Right lung (tissue), 5 donors: ENCODE results near the gene KCNH1. TPM values are rescaled to one million over a fixed set of nuclear protein-coding genes. Genes with fewer than 3 reads are reported as not detected.
"Not testable (repeated sequence)": the region's sequence is repeated elsewhere in the genome, so short reads cannot be mapped to it uniquely, and the experiment has no call there.

Experiments used
- DNase-seq, 2 donors: peaks; one replicate each; pipeline ENCODE4 v3.0.0-alpha.2; 2013
- polyA plus RNA-seq, 5 donors: library from polyadenylated mRNA; unstranded; fragments of 120-200 nt; gene quantifications; one replicate each; pipeline versions ENCODE4 v1.2.1 to v1.2.3, GENCODE V29; 2013; ENCODE audit warnings: inconsistent platforms in 1 of 5, low replicate concordance in 1 of 5; ENCODE audit not compliant: insufficient read length in 5 of 5, insufficient read depth in 1 of 5

KCNH1 gene
- polyA plus RNA-seq, 5 donors: 0.07 to 0.59 (median 0.18) TPM

- DNase-seq: no peak
These were observed 446.2 kb downstream of the KCNH1 start for GRCh38 chr1:210687582-210688279.

DNA sequence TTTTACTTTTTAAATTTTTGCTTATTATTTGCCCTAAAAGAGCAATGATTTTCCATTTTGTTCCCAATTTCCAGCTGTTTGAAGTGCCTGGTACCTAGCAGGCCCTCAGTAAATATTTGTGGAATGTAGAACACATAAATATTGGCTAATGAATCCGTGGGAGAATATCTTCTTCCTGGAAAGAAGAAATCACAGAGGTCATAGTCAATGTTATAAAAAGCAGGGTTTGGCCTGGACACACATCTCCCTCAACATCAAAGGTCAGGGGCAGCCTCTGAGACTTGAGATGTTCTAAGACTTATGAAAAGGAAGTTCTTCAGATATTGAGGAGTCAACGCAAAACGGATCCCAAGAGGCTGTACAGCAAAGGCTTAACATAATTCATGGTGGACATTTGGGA lies 447.1 kb downstream of the KCNH1 start:
- no peak for DNase-seq

DNA sequence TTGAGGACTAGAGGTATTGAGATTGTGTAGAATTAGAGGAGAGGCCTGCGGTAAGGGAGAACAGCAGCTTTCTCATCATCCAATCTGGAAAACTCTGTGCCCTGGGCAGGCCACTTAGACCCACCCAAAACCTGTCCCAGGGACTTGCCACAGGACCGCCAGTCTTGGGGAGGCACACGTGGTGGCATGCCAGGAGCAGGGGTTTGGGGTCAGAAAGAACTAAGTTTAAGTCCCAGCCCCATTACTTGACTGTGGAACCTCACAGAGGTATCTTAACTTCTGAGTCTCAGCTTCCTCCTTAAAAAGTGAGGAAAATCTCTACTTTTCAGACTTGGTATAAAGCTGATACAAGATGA lies 448.7 kb downstream of the KCNH1 start:
- DNase-seq: no peak

GRCh38 chr1:210684466-210685294 lies 449.3 kb downstream of the KCNH1 start:
- no peak for DNase-seq

DNA sequence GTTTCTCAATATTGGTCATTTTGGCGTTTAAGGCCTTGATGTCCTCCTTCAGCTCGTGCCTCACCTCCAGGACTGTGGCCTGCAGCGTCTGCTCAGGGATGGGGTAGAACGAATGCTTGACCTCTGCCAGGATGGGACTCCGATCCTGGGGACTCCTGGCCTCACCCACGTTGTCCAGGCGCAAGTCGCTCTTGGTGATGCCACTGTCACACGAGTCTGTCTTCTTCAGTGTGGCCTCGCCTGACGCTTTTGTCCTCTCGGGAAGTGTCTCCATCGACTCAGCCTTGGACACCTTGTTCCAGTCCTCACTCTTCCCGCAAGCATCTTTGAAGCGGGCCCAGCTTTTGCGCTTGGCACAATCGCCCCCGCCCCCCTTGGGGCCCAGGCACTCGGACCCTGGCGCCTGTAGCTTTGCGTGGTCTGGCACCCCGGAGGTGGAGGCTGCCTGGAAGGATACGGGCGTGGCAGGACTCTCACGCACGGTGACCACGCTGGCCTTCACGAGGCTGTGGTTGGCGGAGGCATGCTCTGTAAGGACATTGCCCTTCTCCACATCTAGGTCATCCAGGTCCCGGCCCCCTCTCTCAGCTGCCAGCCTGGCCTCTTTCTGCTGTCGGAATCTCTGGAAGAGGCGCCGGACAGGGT lies 450.4 kb downstream of the KCNH1 start:
- no peak for DNase-seq

DNA sequence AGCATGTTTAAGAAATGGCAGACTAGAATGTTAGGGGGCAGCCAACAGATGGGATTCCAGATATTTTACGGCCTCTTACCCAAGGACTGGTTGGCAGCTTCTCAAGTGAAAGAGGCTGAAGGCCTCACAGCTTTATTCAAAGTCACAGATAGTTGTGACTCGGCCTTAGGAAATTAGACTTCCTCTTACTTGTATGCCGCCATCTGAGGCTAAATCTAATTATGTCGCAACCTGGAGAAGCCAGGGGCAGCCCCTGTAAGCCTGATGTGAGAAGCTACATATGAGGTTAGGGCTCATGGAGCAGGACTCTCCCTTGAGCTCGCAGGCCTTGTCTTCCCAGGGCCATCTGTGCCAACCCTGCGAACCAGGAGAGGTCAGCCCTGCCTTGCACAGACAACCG lies 452.8 kb downstream of the KCNH1 start:
- DNase-seq: no peak

- DNase-seq: no peak
These were observed 455.6 kb downstream of the KCNH1 start for GRCh38 chr1:210678306-210678705.

GRCh38 chr1:210677533-210677932 lies 456.4 kb downstream of the KCNH1 start:
- DNase-seq: no peak

- no peak for DNase-seq
These were observed 457.4 kb downstream of the KCNH1 start for GRCh38 chr1:210676539-210676938.

DNA sequence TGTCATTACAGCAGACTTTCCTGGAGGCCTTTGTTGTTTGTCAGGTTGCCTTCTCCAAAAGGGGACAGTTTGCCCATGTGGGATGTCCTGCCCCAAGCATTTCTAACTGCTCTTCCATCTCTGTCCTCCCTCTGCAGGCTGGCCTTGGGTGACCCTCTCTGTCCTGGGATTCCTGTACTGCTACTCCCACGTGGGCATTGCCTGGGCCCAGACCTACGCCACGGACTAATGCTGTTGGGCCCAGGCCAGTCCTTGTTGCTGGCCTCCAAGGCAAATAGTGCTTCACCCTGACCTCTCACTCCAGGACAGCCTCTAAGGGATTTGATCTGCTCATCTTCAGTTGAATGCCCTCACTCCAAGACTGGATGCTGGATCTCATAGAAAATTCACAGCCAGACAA lies 459.8 kb downstream of the KCNH1 start:
- no peak for DNase-seq

GRCh38 chr1:210669951-210670350 lies 464.0 kb downstream of the KCNH1 start:
- no peak for DNase-seq

GRCh38 chr1:210663730-210664573 lies 470.0 kb downstream of the KCNH1 start:
- DNase-seq: no peak

GRCh38 chr1:210662291-210663050 lies 471.5 kb downstream of the KCNH1 start:
- DNase-seq: no peak

- not testable (repeated sequence) for DNase-seq
These were observed 472.4 kb downstream of the KCNH1 start for GRCh38 chr1:210661520-210661919.

DNA sequence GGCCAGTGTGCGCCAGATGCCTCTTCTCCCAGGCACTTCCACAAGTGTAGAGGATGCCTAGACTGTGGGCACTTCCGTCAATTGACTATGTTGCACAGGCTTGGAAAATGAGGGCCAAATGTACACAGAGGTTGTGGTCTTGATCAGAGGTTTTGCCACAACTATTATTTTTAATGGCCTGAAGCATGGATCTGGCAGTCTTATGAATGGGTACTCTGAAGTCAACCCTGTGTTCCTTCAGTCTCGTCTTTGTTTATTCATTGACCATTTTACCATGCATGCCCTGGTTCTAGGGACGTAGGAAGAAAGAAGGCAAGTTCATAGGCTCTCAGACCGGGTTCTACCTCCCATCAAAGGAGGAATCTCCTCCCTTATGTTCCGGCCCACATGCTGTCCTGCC lies 476.1 kb downstream of the KCNH1 start:
- DNase-seq: no peak

DNA sequence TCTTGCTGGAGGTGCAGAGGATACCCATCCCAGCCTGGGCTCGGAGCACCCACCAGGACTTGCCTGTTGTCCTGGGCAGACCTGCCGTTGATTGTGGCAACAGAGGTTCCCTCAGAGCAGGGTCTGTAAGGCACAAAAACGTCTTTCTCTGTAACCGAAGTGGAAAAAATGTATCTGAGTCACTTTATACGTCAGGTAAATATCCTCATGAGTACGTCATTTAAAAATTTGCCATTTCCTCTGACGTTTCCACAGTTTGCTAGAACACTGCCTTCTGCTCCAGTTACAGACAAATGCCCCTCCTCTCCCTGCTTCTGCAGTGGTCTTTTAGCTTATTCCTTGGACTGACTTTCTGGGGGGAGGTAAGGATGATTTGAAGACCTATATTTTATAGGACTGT lies 478.4 kb downstream of the KCNH1 start:
- no peak for DNase-seq

DNA sequence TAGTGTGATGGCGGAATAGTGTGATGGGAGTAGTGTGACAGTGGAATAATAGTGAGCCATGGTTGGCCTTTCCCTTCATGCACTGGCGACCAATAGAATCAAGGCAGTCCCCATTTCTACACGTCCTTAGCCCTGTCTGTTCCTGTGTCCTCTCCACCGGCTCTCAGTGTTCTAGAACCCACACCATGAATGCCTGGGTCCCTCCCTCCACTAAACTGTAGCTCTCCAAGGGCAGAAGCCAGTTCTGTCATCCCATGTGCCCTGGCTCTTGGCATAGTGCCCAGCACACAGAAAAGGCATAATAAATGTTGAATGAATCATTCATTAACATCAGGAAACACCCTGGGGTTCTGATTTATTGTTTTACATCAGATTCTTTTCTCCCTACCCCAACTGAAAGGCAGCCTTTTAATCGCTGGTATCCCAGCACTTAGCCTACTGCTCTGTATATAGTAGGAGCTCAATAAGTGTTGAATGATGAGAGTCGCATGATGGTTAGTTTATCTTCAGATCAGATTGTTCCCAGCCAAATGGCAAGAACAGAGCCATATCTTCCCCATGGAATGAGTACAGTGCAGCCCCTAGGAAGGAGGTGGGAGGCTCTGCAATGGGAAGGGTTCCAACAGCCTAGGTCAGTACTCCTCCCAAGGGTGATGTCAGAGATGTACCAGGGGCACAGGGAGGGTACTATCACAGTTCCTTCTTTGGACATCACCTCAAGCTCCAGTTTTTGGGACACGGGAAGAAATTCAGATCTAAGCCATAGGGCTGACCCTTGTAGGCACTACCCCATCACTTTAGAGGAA lies 479.6 kb downstream of the KCNH1 start:
- DNase-seq: no peak

GRCh38 chr1:210653771-210654170 lies 480.2 kb downstream of the KCNH1 start:
- DNase-seq: no peak

GRCh38 chr1:210652329-210652954 lies 481.5 kb downstream of the KCNH1 start:
- DNase-seq: no peak

- DNase-seq: no peak
These were observed 483.5 kb downstream of the KCNH1 start for GRCh38 chr1:210650403-210650802.
